ENCODE measurements around the gene BAG2.

Gene BAG2

GRCh38 chr6:57172136-57173055 lies at the start of gene BAG2:
BAG2 (plus strand) TSS chr6:57172326; CDS start chr6:57172698, 372 bp downstream.
- peak within 1 kb of the TSS; percentile 68 to 71 for H3K4me3 ChIP-seq (ENCODE audit: low read length in 2 of 2)
- H3K27ac ChIP-seq (ENCODE audit: low read depth in 2 of 2, low read length in 2 of 2) = peak within 1 kb of the TSS; percentile 63 to 89
- H3K4me1 ChIP-seq (ENCODE audit: control insufficient read depth in 2 of 2, insufficient read depth in 2 of 2, low read length in 2 of 2) = peaks cover 7 to 16% of the 10 kb centered on the region in 2 donors
- H3K9me3 ChIP-seq (ENCODE audit: control insufficient read depth in 2 of 2, low read length in 2 of 2) = no peaks in the 10 kb centered on the region
- H3K27me3 ChIP-seq (ENCODE audit: control insufficient read depth in 2 of 2, insufficient read depth in 2 of 2, low read length in 2 of 2) = peaks cover 0 to 5% of the 10 kb centered on the region in 2 donors
- peak within 1 kb of the TSS; percentile 73 to 74 for H3K9ac ChIP-seq (ENCODE audit: low read depth in 1 of 2, low read length in 2 of 2)
- H3K36me3 ChIP-seq (ENCODE audit: control insufficient read depth in 2 of 2, insufficient read depth in 2 of 2, low read length in 2 of 2) = peaks cover 0 to 5% of the 10 kb centered on the region in 2 donors

GRCh38 chr6:57123111-57123510 lies 49.0 kb upstream of the BAG2 start:
- Histone ChIP-seq H3K9ac (ENCODE audit: low read depth in 1 of 2, low read length in 2 of 2) (no peak overlapping the region), H3K4me1 (ENCODE audit: control insufficient read depth in 2 of 2, insufficient read depth in 2 of 2, low read length in 2 of 2) (no peaks in the 10 kb centered on the region), H3K27ac (ENCODE audit: low read depth in 2 of 2, low read length in 2 of 2) (no peak overlapping the region), H3K4me3 (ENCODE audit: low read length in 2 of 2) (no peak overlapping the region), H3K36me3 (ENCODE audit: control insufficient read depth in 2 of 2, insufficient read depth in 2 of 2, low read length in 2 of 2) (no peaks in the 10 kb centered on the region), H3K27me3 (ENCODE audit: control insufficient read depth in 2 of 2, insufficient read depth in 2 of 2, low read length in 2 of 2) (no peaks in the 10 kb centered on the region), H3K9me3 (ENCODE audit: control insufficient read depth in 2 of 2, low read length in 2 of 2) (no peaks in the 10 kb centered on the region)

- Histone ChIP-seq H3K9me3 (ENCODE audit: control insufficient read depth in 2 of 2, low read length in 2 of 2) (no peaks in the 10 kb centered on the region), H3K4me3 (ENCODE audit: low read length in 2 of 2) (no peak overlapping the region), H3K36me3 (ENCODE audit: control insufficient read depth in 2 of 2, insufficient read depth in 2 of 2, low read length in 2 of 2) (peaks cover 0 to 4% of the 10 kb centered on the region in 2 donors), H3K9ac (ENCODE audit: low read depth in 1 of 2, low read length in 2 of 2) (no peak overlapping the region), H3K27me3 (ENCODE audit: control insufficient read depth in 2 of 2, insufficient read depth in 2 of 2, low read length in 2 of 2) (no peaks in the 10 kb centered on the region), H3K27ac (ENCODE audit: low read depth in 2 of 2, low read length in 2 of 2) (no peak overlapping the region), H3K4me1 (ENCODE audit: control insufficient read depth in 2 of 2, insufficient read depth in 2 of 2, low read length in 2 of 2) (no peaks in the 10 kb centered on the region)
Observed at GRCh38 chr6:57127763-57128162, 44.4 kb upstream of the BAG2 start.

- Histone ChIP-seq H3K27ac (ENCODE audit: low read depth in 2 of 2, low read length in 2 of 2) (no peak overlapping the region), H3K4me1 (ENCODE audit: control insufficient read depth in 2 of 2, insufficient read depth in 2 of 2, low read length in 2 of 2) (no peaks in the 10 kb centered on the region), H3K9me3 (ENCODE audit: control insufficient read depth in 2 of 2, low read length in 2 of 2) (no peaks in the 10 kb centered on the region), H3K27me3 (ENCODE audit: control insufficient read depth in 2 of 2, insufficient read depth in 2 of 2, low read length in 2 of 2) (no peaks in the 10 kb centered on the region), H3K9ac (ENCODE audit: low read depth in 1 of 2, low read length in 2 of 2) (no peak overlapping the region), H3K36me3 (ENCODE audit: control insufficient read depth in 2 of 2, insufficient read depth in 2 of 2, low read length in 2 of 2) (peaks cover 8 to 14% of the 10 kb centered on the region in 2 donors), H3K4me3 (ENCODE audit: low read length in 2 of 2) (no peak overlapping the region)
Observed at GRCh38 chr6:57130661-57131177, 41.4 kb upstream of the BAG2 start.

- Histone ChIP-seq H3K27ac (ENCODE audit: low read depth in 2 of 2, low read length in 2 of 2) (no peak overlapping the region), H3K36me3 (ENCODE audit: control insufficient read depth in 2 of 2, insufficient read depth in 2 of 2, low read length in 2 of 2) (peaks cover 13 to 18% of the 10 kb centered on the region in 2 donors), H3K9me3 (ENCODE audit: control insufficient read depth in 2 of 2, low read length in 2 of 2) (no peaks in the 10 kb centered on the region), H3K27me3 (ENCODE audit: control insufficient read depth in 2 of 2, insufficient read depth in 2 of 2, low read length in 2 of 2) (no peaks in the 10 kb centered on the region), H3K4me3 (ENCODE audit: low read length in 2 of 2) (no peak overlapping the region), H3K4me1 (ENCODE audit: control insufficient read depth in 2 of 2, insufficient read depth in 2 of 2, low read length in 2 of 2) (no peaks in the 10 kb centered on the region), H3K9ac (ENCODE audit: low read depth in 1 of 2, low read length in 2 of 2) (no peak overlapping the region)
Observed at GRCh38 chr6:57134954-57135353, 37.2 kb upstream of the BAG2 start.

GRCh38 chr6:57135885-57136284 lies 36.2 kb upstream of the BAG2 start:
- no peak overlapping the region for H3K27ac ChIP-seq (ENCODE audit: low read depth in 2 of 2, low read length in 2 of 2)
- no peak overlapping the region for H3K4me3 ChIP-seq (ENCODE audit: low read length in 2 of 2)
- H3K9me3 ChIP-seq (ENCODE audit: control insufficient read depth in 2 of 2, low read length in 2 of 2) = no peaks in the 10 kb centered on the region
- H3K27me3 ChIP-seq (ENCODE audit: control insufficient read depth in 2 of 2, insufficient read depth in 2 of 2, low read length in 2 of 2) = no peaks in the 10 kb centered on the region
- no peaks in the 10 kb centered on the region for H3K4me1 ChIP-seq (ENCODE audit: control insufficient read depth in 2 of 2, insufficient read depth in 2 of 2, low read length in 2 of 2)
- peaks cover 13 to 18% of the 10 kb centered on the region in 2 donors for H3K36me3 ChIP-seq (ENCODE audit: control insufficient read depth in 2 of 2, insufficient read depth in 2 of 2, low read length in 2 of 2)
- no peak overlapping the region for H3K9ac ChIP-seq (ENCODE audit: low read depth in 1 of 2, low read length in 2 of 2)

- Histone ChIP-seq H3K9me3 (ENCODE audit: control insufficient read depth in 2 of 2, low read length in 2 of 2) (no peaks in the 10 kb centered on the region), H3K4me1 (ENCODE audit: control insufficient read depth in 2 of 2, insufficient read depth in 2 of 2, low read length in 2 of 2) (no peaks in the 10 kb centered on the region), H3K9ac (ENCODE audit: low read depth in 1 of 2, low read length in 2 of 2) (no peak overlapping the region), H3K36me3 (ENCODE audit: control insufficient read depth in 2 of 2, insufficient read depth in 2 of 2, low read length in 2 of 2) (peaks cover 13 to 24% of the 10 kb centered on the region in 2 donors), H3K4me3 (ENCODE audit: low read length in 2 of 2) (no peak overlapping the region), H3K27ac (ENCODE audit: low read depth in 2 of 2, low read length in 2 of 2) (no peak overlapping the region), H3K27me3 (ENCODE audit: control insufficient read depth in 2 of 2, insufficient read depth in 2 of 2, low read length in 2 of 2) (no peaks in the 10 kb centered on the region)
Observed at GRCh38 chr6:57137350-57137749, 34.8 kb upstream of the BAG2 start.

GRCh38 chr6:57138026-57138425 lies 34.1 kb upstream of the BAG2 start:
- Histone ChIP-seq H3K27ac (ENCODE audit: low read depth in 2 of 2, low read length in 2 of 2) (no peak overlapping the region), H3K27me3 (ENCODE audit: control insufficient read depth in 2 of 2, insufficient read depth in 2 of 2, low read length in 2 of 2) (no peaks in the 10 kb centered on the region), H3K9me3 (ENCODE audit: control insufficient read depth in 2 of 2, low read length in 2 of 2) (no peaks in the 10 kb centered on the region), H3K36me3 (ENCODE audit: control insufficient read depth in 2 of 2, insufficient read depth in 2 of 2, low read length in 2 of 2) (peaks cover 13 to 26% of the 10 kb centered on the region in 2 donors), H3K4me1 (ENCODE audit: control insufficient read depth in 2 of 2, insufficient read depth in 2 of 2, low read length in 2 of 2) (no peaks in the 10 kb centered on the region), H3K4me3 (ENCODE audit: low read length in 2 of 2) (no peak overlapping the region), H3K9ac (ENCODE audit: low read depth in 1 of 2, low read length in 2 of 2) (no peak overlapping the region)

- no peak overlapping the region for H3K9ac ChIP-seq (ENCODE audit: low read depth in 1 of 2, low read length in 2 of 2)
- peaks cover 5 to 18% of the 10 kb centered on the region in 2 donors for H3K36me3 ChIP-seq (ENCODE audit: control insufficient read depth in 2 of 2, insufficient read depth in 2 of 2, low read length in 2 of 2)
Observed at GRCh38 chr6:57141451-57142177, 30.5 kb upstream of the BAG2 start.

GRCh38 chr6:57142178-57142525 lies 30.0 kb upstream of the BAG2 start:
- Histone ChIP-seq H3K9ac (ENCODE audit: low read depth in 1 of 2, low read length in 2 of 2) (no peak overlapping the region), H3K27ac (ENCODE audit: low read depth in 2 of 2, low read length in 2 of 2) (no peak overlapping the region), H3K4me1 (ENCODE audit: control insufficient read depth in 2 of 2, insufficient read depth in 2 of 2, low read length in 2 of 2) (no peaks in the 10 kb centered on the region), H3K4me3 (ENCODE audit: low read length in 2 of 2) (no peak overlapping the region), H3K27me3 (ENCODE audit: control insufficient read depth in 2 of 2, insufficient read depth in 2 of 2, low read length in 2 of 2) (no peaks in the 10 kb centered on the region), H3K36me3 (ENCODE audit: control insufficient read depth in 2 of 2, insufficient read depth in 2 of 2, low read length in 2 of 2) (peaks cover 2 to 18% of the 10 kb centered on the region in 2 donors), H3K9me3 (ENCODE audit: control insufficient read depth in 2 of 2, low read length in 2 of 2) (no peaks in the 10 kb centered on the region)

More at GRCh38 chr6:57141451-57142177, 30.5 kb upstream of the BAG2 start:
- Histone ChIP-seq H3K4me1 (ENCODE audit: control insufficient read depth in 2 of 2, insufficient read depth in 2 of 2, low read length in 2 of 2) (no peaks in the 10 kb centered on the region), H3K27me3 (ENCODE audit: control insufficient read depth in 2 of 2, insufficient read depth in 2 of 2, low read length in 2 of 2) (no peaks in the 10 kb centered on the region), H3K9me3 (ENCODE audit: control insufficient read depth in 2 of 2, low read length in 2 of 2) (no peaks in the 10 kb centered on the region), H3K27ac (ENCODE audit: low read depth in 2 of 2, low read length in 2 of 2) (no peak overlapping the region), H3K4me3 (ENCODE audit: low read length in 2 of 2) (no peak overlapping the region)

Data from mucosa of rectum (tissue), 2 donors.